ENCODE results near the gene LRPAP1.
"Not testable (repeated sequence)": the region's sequence is repeated elsewhere in the genome, so short reads cannot be mapped to it uniquely, and the experiment has no call there.

Gene LRPAP1

DNA sequence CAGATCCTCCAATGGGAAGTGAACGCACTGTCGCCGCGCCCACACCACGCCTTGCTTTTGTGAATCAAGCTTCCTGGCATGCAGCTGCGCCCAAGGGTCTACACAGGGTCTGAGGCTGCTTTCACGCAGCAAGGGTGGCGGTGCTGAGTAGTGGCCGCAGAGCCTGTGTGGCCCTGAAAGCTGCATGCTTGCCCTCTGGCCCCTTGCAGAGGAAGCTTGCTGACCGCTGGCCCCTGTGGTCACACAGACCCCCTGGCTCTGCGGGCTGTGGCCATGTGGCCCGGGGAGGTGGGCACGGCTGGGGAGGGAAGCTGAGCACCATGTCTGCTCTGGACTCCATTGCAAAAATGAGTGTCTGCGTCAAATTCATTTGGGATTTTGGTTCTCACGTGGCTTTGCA is 60.3 kb downstream of the LRPAP1 start:
- no peak for DNase-seq (ENCODE audit: low read depth)

- DNase-seq (ENCODE audit: low read depth): no peak
These were observed 61.0 kb downstream of the LRPAP1 start for GRCh38 chr4:3471098-3471760.

DNA sequence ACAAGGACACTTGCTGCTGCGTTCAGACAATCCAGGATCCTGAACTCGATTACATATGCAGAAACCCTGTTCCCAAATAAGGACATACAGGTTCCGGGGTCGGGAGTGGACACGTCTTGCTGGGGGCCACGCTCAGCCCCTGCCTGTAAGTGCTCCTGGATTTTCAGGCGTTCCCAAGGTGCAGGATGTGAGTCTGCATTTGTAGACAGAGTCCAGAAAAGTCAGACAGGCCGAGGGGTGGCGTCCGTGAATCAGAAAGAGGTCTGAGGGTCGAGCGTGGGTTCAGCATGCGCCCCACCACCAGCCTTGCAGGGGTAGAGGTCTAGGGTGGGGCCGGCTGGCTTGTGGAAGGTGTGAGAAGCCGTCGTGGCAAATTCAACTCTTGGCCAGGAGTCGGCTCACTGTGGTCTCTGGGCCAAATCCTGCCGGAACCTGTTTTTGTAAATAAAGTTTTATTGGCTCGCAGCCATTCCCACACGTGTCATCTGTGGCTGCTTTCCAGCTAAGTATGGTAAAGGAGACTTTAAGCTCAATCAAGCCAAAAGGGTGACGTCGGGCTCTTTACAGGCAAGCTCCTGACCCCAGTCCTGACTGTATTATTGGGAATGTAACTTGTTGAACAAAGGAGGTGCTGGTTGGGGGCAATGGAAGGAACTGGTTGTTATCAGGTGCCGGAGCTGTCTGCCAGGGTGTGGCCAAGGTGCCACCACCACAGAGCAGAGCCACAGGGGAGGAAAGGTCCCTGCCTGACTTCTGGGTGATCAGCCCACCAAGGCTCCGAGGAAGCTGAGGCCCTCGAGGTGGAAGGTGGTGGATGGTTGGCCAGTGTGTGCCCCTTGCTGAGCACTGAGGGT is 61.8 kb downstream of the LRPAP1 start:
- DNase-seq (ENCODE audit: low read depth): no peak

DNA sequence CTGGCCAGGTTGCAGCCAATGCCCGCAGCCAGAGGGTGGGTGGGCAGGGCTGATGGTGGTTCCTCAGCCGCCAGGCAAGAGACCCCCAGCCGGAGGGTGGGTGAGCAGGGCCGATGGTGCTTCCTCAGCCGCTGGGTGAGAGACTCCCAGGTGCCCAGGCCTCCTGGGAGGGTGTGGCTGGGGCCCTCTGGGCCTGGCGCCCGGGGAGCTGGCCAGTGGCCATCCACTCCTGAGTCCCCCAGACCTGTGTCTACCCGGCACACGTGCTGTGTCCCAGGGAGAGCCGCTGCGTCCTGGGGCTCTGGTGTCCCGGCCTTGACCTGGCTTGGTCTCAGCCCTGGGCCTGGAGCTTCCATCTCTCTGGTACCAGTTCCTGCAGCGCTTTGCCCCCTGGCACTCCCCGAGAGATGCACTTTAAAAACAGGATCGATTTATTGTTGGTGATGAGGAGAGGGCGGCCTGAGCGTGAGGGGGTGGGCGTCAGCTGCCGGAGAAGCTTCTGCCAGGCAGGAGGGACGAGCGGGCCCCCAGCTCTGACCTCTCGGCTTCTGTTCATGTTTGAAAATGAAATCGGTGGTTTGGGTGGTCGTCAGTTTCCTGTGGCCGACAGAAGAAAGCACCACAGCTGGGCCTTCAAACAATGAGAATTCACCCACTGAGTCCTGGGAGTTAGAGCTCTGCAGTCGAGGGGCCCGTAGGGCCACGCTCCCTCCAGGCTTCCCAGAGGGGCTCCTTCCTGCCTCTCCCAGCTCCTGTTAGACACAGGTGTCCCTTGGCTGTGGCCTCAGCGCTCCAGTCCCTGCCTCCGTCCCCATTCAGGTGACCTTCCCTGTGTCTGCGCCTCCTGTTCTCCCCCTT is 62.6 kb downstream of the LRPAP1 start:
- DNase-seq (ENCODE audit: low read depth): no peak

GRCh38 chr4:3468804-3469203 is 63.4 kb downstream of the LRPAP1 start:
- no peak for DNase-seq (ENCODE audit: low read depth)

DNA sequence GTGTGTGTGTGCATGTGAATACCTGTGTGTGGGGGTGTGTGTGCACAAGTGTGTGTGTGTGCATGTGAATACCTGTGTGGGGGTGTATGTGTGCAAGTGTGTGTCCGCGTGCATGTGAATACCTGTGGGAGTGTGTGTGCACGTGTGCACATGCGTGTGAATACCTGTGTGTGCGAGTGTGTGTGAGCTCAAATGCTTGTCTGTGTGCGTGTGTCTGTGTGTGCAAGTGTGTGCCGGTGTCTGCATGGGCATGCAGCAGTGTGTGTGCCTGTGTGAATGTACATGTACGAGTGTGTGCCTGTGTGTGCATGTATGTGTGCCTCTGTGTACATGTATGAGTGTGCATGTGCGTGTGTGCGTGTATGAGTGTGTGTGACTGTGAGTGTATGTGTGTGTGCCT is 64.1 kb downstream of the LRPAP1 start:
- no peak for DNase-seq (ENCODE audit: low read depth)

- no peak for DNase-seq (ENCODE audit: low read depth)
These were observed 64.6 kb downstream of the LRPAP1 start for GRCh38 chr4:3467601-3468031.

- no peak for DNase-seq (ENCODE audit: low read depth)
These were observed 65.3 kb downstream of the LRPAP1 start for GRCh38 chr4:3466691-3467600.

- DNase-seq (ENCODE audit: low read depth): no peak
These were observed 66.2 kb downstream of the LRPAP1 start for GRCh38 chr4:3465698-3466671.

DNA sequence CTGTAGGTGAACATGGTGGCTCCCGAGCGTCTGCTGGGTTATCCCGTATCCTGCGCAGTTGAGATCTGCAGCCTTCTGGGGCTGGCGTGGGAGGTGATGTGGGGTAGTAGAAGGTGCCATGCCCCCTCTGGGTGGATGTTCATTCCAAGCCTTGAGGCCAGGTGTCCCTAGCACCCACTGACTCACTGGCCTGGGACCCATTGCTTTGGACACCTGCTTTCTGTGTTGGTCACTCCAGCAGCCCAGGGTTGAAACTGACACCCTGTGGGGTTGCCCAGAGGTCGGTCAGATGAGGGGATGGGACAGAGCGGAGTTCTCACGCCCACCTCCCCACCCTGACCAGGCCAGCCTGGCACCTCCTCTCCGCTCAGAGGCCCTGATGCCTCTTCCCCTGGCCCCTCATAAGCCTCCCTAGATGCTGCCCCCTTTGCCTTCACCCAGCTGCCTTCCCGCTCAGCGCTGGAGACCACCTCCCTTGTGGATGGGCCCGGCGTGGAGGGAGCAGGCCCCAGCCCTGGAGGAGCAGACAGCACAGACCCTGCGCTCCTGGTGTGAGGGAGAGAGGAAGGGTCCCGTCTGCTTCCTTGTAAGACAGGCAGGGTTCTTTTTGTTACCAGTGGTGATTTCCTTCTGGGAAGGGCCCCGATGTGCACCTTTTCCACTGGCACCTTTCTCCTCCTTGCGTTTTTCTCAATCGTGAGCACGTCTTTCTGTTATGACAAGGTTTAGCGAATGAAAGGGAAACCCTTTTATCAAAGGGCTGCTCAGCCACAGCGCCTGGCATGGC is 67.1 kb downstream of the LRPAP1 start:
- DNase-seq (ENCODE audit: low read depth): no peak

- DNase-seq (ENCODE audit: low read depth): no peak
These were observed 67.8 kb downstream of the LRPAP1 start for GRCh38 chr4:3464349-3464905.

GRCh38 chr4:3463556-3464348 is 68.5 kb downstream of the LRPAP1 start:
- no peak for DNase-seq (ENCODE audit: low read depth)

DNA sequence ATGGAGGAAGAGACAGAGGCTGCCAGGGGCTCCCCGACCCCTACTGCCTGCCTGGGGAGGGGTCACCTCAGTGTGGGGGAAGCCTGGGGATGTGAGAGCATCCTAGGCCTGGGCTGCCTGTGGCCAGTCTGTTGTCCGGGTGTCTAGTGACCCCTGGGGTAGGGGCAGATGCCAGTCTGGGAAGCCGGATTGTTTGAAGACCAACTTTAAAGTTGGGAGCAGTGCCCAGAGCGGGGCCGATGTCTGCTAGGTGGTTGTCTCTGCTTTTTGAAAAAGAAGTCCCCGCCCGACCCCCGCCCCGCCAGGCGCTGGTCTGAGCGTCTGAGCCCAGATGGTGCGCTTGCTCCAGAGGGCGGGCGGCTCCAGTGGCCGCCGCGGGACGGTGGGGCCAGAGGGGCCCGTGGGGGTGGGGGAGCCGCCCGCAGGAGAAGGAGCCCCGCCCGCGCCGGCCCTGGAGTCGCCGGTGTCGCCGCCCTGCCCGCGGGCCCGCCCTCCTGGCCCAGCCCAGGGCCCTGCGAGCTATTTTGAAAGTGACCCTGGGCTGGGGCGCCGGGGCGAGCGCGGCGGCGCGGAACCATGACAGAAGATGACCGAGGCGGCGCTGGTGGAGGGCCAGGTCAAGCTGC is 69.3 kb downstream of the LRPAP1 start, which contains the start of gene DOK7:
Gene DOK7, plus strand, starts transcription at position 517 of the 626 bp plus-strand sequence. Its CDS starts 70 bp downstream, at position 587.
- DNase-seq (ENCODE audit: low read depth): no peak

GRCh38 chr4:3462321-3462789 is 69.9 kb downstream of the LRPAP1 start:
- DNase-seq (ENCODE audit: low read depth): no peak

DNA sequence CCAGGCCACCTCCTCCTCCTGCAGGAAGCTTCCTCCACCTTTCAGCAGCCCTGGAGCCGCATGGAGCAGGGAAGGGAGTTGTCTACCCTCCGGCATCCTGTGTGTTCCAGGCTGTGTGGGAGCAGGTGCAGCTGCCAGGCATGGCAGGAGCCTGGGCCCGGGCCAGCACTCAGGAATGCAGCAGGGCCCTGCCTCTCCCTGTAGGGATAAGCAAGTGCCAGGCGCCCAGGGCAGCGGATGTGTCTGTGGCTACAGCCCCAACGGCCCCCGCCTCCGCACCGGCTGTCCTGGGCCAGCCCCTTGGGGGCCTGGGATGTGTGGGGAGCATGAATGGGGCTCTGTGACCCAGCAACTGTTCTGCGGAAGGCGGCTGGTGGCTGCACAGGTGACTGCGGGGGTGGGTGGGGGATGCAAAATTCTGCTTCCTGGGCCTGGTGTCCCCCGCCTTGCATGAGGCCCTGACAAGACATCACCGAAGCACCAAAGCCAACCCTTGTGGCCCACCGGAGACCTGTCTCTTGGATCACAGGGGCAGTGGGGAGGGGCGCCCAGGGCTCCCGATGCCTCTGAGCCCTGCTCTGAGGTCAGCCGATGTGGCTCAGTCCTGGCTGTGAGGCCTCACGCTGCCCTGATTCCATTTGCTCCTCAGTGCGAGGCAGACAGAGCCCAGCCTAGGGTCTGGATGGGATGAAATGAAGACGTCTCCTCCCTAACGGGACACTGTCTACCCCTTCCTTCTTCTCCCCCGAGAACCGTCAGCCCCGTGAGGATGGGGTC is 70.5 kb downstream of the LRPAP1 start:
- DNase-seq (ENCODE audit: low read depth): no peak

DNA sequence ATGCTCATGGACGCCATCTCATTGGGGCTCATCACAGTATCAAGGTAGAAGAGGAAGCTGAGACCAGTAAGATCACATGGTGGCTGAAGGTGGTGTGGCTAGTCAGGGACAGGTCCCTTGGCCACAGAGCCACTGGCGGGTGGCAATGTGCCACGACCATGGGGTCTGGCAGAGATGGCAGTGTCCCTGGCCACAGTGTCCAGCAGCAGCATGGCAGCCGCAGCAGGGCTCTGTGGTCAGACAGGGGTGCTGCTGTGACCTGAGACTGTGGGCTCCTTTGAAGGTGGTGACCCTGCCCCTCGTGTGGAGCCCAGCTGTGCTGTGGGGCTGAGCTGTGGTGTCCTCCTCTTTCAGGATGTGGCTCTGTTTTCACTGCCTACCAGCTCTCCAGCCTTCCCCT is 71.3 kb downstream of the LRPAP1 start:
- DNase-seq (ENCODE audit: low read depth): no peak

DNA sequence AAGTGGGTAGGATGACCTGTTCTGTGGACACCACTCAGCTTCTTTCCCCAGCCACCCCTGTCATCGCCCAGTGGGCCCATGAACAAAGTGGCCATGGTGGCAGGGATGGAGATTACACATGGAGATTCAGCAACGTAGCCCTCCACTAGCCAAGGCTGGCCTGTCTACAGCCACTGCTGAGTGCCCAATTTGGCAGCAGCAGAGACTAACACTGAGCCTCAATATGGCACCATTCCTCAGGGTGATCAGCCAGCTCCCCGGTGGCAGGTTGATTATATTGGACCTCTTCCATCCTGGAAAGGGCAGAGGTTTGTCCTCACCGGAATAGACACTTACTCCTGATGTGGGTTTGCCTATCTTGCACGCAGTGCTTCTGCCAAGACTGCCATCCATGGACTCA is 73.1 kb downstream of the LRPAP1 start:
- not testable (repeated sequence) for DNase-seq (ENCODE audit: low read depth)
